Activated CD4-positive, alpha-beta memory T cell treated with anti-CD3 and anti-CD28 coated beads, Interleukin-2, amount 10 ng/mL, durations not matched to agents 7 days and 5 days (primary cell): Measurements from ENCODE around the gene ZDHHC21. TPM values are rescaled to one million over a fixed set of nuclear protein-coding genes. Genes with fewer than 3 reads are reported as not detected.
"Not testable (repeated sequence)": the region's sequence is repeated elsewhere in the genome, so short reads cannot be mapped to it uniquely, and the experiment has no call there.

Source experiments
- CTCF ChIA-PET: fragments of 350-600 bp; sonication (Branson Sonifier 250); formaldehyde crosslinking; loops from one replicate; lab custom pipeline; 2021; ENCODE audit warnings: antibody characterized with exemption, inconsistent platforms; lab: Charles Lee
- POLR2A ChIA-PET: fragments of 350-600 bp; sonication (Branson Sonifier 250); formaldehyde crosslinking; loops from one replicate; lab custom pipeline; 2021; ENCODE audit warnings: antibody characterized with exemption; lab: Charles Lee
- DNase-seq: peaks from one replicate; pipeline ENCODE4 v3.0.0-alpha.2; 2020
- H3K27ac Mint-ChIP-seq: one replicate; pipeline ENCODE4 v1.8.0; 2021; ENCODE audit warnings: mild to moderate bottlenecking, mixed read lengths
- H3K27me3 Mint-ChIP-seq: one replicate; pipeline ENCODE4 v1.8.0; 2021; ENCODE audit warnings: mixed read lengths
- H3K36me3 Mint-ChIP-seq: one replicate; pipeline ENCODE4 v1.8.0; 2021; ENCODE audit warnings: low read depth, mixed read lengths
- H3K4me1 Mint-ChIP-seq: one replicate; pipeline ENCODE4 v1.8.0; 2021; ENCODE audit warnings: mixed read lengths
- H3K4me3 Mint-ChIP-seq: one replicate; pipeline ENCODE4 v1.8.0; 2021; ENCODE audit warnings: mild to moderate bottlenecking, mixed read lengths
- H3K9me3 Mint-ChIP-seq: one replicate; pipeline ENCODE4 v1.8.0; 2021; ENCODE audit warnings: mixed read lengths
- total RNA-seq, 2 experiments: library from RNA; stranded (reverse); gene quantifications; one replicate each; pipeline ENCODE4 v1.2.3, GENCODE V29; 2021

Gene ZDHHC21
- total RNA-seq, 2 experiments from 2014 or later, result 7.5 to 7.6 TPM

DNA sequence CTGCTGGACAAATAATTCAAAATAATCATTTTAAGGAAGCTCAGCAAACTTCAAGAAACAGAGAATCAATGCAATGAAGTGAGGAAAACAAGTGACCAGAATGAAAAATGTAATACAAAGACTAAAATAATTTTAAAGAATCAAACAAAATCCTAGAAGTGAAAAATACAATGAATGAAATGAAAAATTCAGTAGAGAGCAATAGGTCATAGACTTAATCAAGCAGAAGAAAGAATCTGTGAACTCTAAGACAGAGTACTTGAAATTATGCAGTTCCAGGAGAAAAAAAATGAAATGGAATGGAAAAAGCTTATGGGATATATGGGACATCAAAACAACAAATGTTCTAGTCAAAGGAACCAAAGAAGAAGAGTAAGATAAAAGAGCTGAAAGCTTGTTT lies 11.8 kb upstream of the ZDHHC21 start:
- Mint-ChIP-seq H3K27ac (no peak overlapping the region), H3K4me1 (no peaks in the 10 kb centered on the region), H3K9me3 (peaks cover 7% of the 10 kb centered on the region), H3K4me3 (no peak overlapping the region), H3K27me3 (peaks cover 19% of the 10 kb centered on the region), H3K36me3 (no peaks in the 10 kb centered on the region)
- no peak for DNase-seq
- ChIA-PET POLR2A (no interaction called here), CTCF (no interaction called here)

- Mint-ChIP-seq H3K27me3 (peaks cover 18% of the 10 kb centered on the region), H3K36me3 (no peaks in the 10 kb centered on the region), H3K4me3 (no peak overlapping the region), H3K27ac (no peak overlapping the region), H3K4me1 (no peaks in the 10 kb centered on the region), H3K9me3 (peaks cover 7% of the 10 kb centered on the region)
- ChIA-PET POLR2A (no interaction called here), CTCF (no interaction called here)
- DNase-seq, result no peak
Observed at GRCh38 chr9:14704281-14704680, 11.0 kb upstream of the ZDHHC21 start.

- no peak for DNase-seq
- Mint-ChIP-seq H3K27ac (no peak overlapping the region), H3K9me3 (peaks cover 7% of the 10 kb centered on the region), H3K4me3 (no peak overlapping the region), H3K36me3 (no peaks in the 10 kb centered on the region), H3K27me3 (peaks cover 11% of the 10 kb centered on the region), H3K4me1 (no peaks in the 10 kb centered on the region)
- ChIA-PET POLR2A (no interaction called here), CTCF (no interaction called here)
Observed at GRCh38 chr9:14702200-14702720, 9.0 kb upstream of the ZDHHC21 start.

DNA sequence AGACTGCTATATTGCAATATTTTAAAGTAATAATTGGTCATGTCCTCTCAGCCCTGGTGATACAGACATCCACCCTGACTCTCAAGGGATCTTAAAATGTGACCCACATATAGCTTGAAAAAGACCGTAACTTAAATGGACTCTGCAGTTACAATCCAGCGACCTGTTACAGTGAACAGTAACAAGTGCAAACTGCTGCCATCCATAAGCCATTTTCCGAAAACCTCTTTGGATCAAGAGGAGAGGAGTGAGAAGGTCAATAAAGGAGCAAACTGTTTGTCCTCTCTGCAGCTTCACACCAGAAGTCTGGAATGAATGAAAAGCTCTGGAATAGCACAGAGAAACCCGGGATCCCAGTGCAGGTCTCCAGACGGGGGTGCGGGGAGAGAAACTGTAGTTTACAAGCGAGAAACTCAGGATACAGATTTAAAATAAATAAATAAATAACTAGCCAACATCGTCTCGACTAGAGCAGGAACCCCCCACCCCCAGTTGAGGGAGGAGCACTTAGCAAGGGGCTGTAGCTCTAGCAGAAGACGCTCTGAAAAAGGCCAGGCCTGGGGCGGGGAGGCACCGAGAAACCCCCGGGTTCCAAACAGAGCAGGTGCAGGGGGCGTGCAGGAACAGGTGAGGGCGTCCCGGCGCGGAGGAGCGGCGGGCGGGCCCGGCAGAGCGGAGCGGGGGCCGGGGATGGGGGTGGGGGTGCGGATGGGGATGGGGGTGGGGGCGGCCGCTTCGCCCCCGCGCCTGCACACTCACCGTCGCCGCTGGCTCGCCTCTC lies 572 bp downstream of the ZDHHC21 start:
- CTCF ChIA-PET, result interaction anchor here (2.3 kb wide), 1 partner anchor 31 kb away, joined by 7 read pairs; no protein-coding TSS in a partner anchor
- Mint-ChIP-seq H3K36me3 (peaks cover 21% of the 10 kb centered on the region), H3K4me1 (peaks cover 43% of the 10 kb centered on the region), H3K4me3 (peak overlapping the region; percentile 93), H3K27ac (peak overlapping the region; percentile 76), H3K27me3 (peaks cover 6% of the 10 kb centered on the region), H3K9me3 (no peaks in the 10 kb centered on the region)
- POLR2A ChIA-PET, result interaction anchor here (0.7 to 1.6 kb wide), 2 partner anchors 18 to 32 kb away, joined by 4 read pairs; no protein-coding TSS in a partner anchor
- peak; percentile 30 for DNase-seq

DNA sequence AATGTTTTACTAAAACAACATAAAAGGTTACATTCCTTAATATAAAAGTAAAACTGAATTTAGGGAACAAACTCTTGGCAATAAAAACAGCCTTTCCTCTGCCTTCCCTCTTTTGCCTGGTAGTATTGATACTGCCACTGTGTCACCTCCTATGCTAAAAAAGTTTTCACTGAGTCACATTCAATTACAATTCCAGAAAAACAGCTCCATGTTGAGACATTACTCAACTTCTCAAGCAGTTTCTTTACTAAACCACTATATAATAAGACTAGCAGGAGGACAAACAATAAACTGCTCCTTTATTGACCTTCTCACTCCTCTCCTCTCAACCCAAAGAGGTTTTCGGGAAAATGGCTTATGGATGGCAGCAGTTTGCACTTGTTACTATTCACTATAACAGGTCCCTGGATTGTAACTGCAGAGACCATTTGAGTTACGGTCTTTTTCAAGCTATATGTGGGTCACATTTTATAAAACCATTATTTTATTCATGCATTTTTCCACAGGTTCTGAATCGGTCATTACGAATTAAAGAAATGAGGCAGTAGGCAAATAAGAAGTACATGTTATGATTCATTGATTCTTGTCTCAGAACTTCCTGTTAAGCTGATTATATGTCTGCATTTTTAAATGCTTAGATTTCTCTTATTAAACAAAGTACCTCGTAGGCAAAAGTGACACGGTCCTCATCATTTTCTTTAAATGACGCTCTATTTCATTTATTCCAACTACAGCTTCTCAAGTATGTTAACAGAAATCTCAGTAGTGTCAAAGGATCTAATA lies 2.1 kb downstream of the ZDHHC21 start:
- H3K4me1 Mint-ChIP-seq, result peaks cover 43% of the 10 kb centered on the region
- peaks cover 31% of the 10 kb centered on the region for H3K36me3 Mint-ChIP-seq
- ChIA-PET POLR2A (no interaction called here), CTCF (interaction anchor here (2.3 kb wide), 1 partner anchor 30 kb away, joined by 7 read pairs; no protein-coding TSS in a partner anchor)
- no peak for DNase-seq
- H3K9me3 Mint-ChIP-seq, result no peaks in the 10 kb centered on the region
- H3K4me3 Mint-ChIP-seq, result no peak overlapping the region
- no peaks in the 10 kb centered on the region for H3K27me3 Mint-ChIP-seq
- H3K27ac Mint-ChIP-seq, result no peak overlapping the region

- Mint-ChIP-seq H3K27ac (no peak overlapping the region), H3K9me3 (no peaks in the 10 kb centered on the region), H3K36me3 (peaks cover 52% of the 10 kb centered on the region), H3K4me1 (peaks cover 36% of the 10 kb centered on the region), H3K27me3 (no peaks in the 10 kb centered on the region), H3K4me3 (no peak overlapping the region)
- ChIA-PET CTCF (interaction anchor here (0.7 to 1.5 kb wide), 2 partner anchors 25 to 670 kb away, joined by 3 to 5 read pairs; no protein-coding TSS in a partner anchor), POLR2A (no interaction called here)
- DNase-seq, result no peak
Observed at GRCh38 chr9:14687042-14687719, 6.1 kb downstream of the ZDHHC21 start.

- H3K27ac Mint-ChIP-seq, result no peak overlapping the region
- no peak for DNase-seq
- H3K9me3 Mint-ChIP-seq, result no peaks in the 10 kb centered on the region
- no peaks in the 10 kb centered on the region for H3K27me3 Mint-ChIP-seq
- POLR2A ChIA-PET, result no interaction called here
- H3K36me3 Mint-ChIP-seq, result peaks cover 54% of the 10 kb centered on the region
- CTCF ChIA-PET, result no interaction called here
- no peak overlapping the region for H3K4me3 Mint-ChIP-seq
- peaks cover 29% of the 10 kb centered on the region for H3K4me1 Mint-ChIP-seq
Observed at GRCh38 chr9:14686168-14686567, 7.1 kb downstream of the ZDHHC21 start.

- DNase-seq, H3K4me3 Mint-ChIP-seq, H3K27me3 Mint-ChIP-seq, CTCF ChIA-PET, H3K9me3 Mint-ChIP-seq, POLR2A ChIA-PET, H3K27ac Mint-ChIP-seq, H3K4me1 Mint-ChIP-seq: not testable (repeated sequence)
- H3K36me3 Mint-ChIP-seq, result peaks cover 46% of the 10 kb centered on the region
Observed at GRCh38 chr9:14682616-14683015, 10.6 kb downstream of the ZDHHC21 start.

- CTCF ChIA-PET, result no interaction called here
- H3K27ac Mint-ChIP-seq, result no peak overlapping the region
- H3K36me3 Mint-ChIP-seq, result peaks cover 32% of the 10 kb centered on the region
- DNase-seq, result no peak
- POLR2A ChIA-PET, result no interaction called here
- peaks cover 11% of the 10 kb centered on the region for H3K4me1 Mint-ChIP-seq
- no peaks in the 10 kb centered on the region for H3K9me3 Mint-ChIP-seq
- H3K27me3 Mint-ChIP-seq, result no peaks in the 10 kb centered on the region
- H3K4me3 Mint-ChIP-seq, result no peak overlapping the region
Observed at GRCh38 chr9:14678776-14679175, 14.5 kb downstream of the ZDHHC21 start.

- Mint-ChIP-seq H3K4me1 (peaks cover 11% of the 10 kb centered on the region), H3K27ac (no peak overlapping the region), H3K27me3 (no peaks in the 10 kb centered on the region), H3K9me3 (no peaks in the 10 kb centered on the region), H3K4me3 (no peak overlapping the region), H3K36me3 (peaks cover 29% of the 10 kb centered on the region)
- ChIA-PET POLR2A (no interaction called here), CTCF (no interaction called here)
- no peak for DNase-seq
Observed at GRCh38 chr9:14677872-14678271, 15.4 kb downstream of the ZDHHC21 start.

DNA sequence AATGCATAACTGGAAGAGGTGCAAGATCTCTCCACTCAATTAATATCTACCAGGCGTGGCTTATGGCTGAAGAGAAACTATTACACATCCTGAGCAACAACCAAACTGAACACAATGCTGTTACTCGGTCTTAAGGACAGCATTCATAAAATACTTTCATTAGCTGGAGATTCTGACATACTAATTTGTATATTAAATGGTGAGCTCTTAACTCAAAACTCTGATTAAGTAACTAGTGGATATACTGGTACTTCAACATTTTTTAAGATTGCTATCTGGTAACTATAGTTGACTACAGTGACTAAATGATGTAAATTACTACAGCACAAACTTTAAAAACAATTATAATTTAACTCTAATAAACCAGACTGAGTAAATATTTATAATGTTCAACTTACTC lies 15.8 kb downstream of the ZDHHC21 start:
- no peak overlapping the region for H3K27ac Mint-ChIP-seq
- peaks cover 7% of the 10 kb centered on the region for H3K4me1 Mint-ChIP-seq
- DNase-seq, result no peak
- ChIA-PET POLR2A (no interaction called here), CTCF (interaction anchor here (1.5 kb wide), 1 partner anchor 16 kb away, joined by 3 read pairs; no protein-coding TSS in a partner anchor)
- H3K36me3 Mint-ChIP-seq, result peaks cover 27% of the 10 kb centered on the region
- no peak overlapping the region for H3K4me3 Mint-ChIP-seq
- no peaks in the 10 kb centered on the region for H3K9me3 Mint-ChIP-seq
- no peaks in the 10 kb centered on the region for H3K27me3 Mint-ChIP-seq

- H3K27ac Mint-ChIP-seq, result no peak overlapping the region
- no peak overlapping the region for H3K4me3 Mint-ChIP-seq
- peaks cover 22% of the 10 kb centered on the region for H3K36me3 Mint-ChIP-seq
- DNase-seq, result no peak
- H3K27me3 Mint-ChIP-seq, result no peaks in the 10 kb centered on the region
- ChIA-PET POLR2A (interaction anchor here (1.0 kb wide), 1 partner anchor 14 kb away, joined by 3 read pairs; no protein-coding TSS in a partner anchor), CTCF (no interaction called here)
- H3K9me3 Mint-ChIP-seq, result no peaks in the 10 kb centered on the region
- peaks cover 19% of the 10 kb centered on the region for H3K4me1 Mint-ChIP-seq
Observed at GRCh38 chr9:14674630-14675029, 18.6 kb downstream of the ZDHHC21 start.
